NCI-H526 treated with DMSO at 0.1 percent for 48 hours (cell line): ENCODE results near the gene GBP3.
"Not testable (repeated sequence)": the region's sequence is repeated elsewhere in the genome, so short reads cannot be mapped to it uniquely, and the experiment has no call there.

Source experiments
- DNase-seq: peaks from one replicate; lab custom pipeline; 2025; lab: John Stamatoyannopoulos, UW

GBP3 gene

GRCh38 chr1:89040315-89040626, 17.6 kb upstream of the GBP3 start:
- no peak for DNase-seq

- DNase-seq, result no peak
Observed at GRCh38 chr1:89037186-89037585, 14.5 kb upstream of the GBP3 start.

- no peak for DNase-seq
Observed at GRCh38 chr1:89035080-89035479, 12.4 kb upstream of the GBP3 start.

- not testable (repeated sequence) for DNase-seq
Observed at GRCh38 chr1:89034004-89034403, 11.3 kb upstream of the GBP3 start.

- DNase-seq, result peak; percentile 9
Observed at GRCh38 chr1:89029051-89029450, 6.4 kb upstream of the GBP3 start.

- no peak for DNase-seq
Observed at GRCh38 chr1:89025928-89026327, 3.3 kb upstream of the GBP3 start.

GRCh38 chr1:89023026-89023425, 360 bp upstream of the GBP3 start:
- no peak for DNase-seq

GRCh38 chr1:89018318-89018717, 4.3 kb downstream of the GBP3 start:
- DNase-seq, result not testable (repeated sequence)

- DNase-seq, result no peak
Observed at GRCh38 chr1:89008511-89008910, 14.2 kb downstream of the GBP3 start.

GRCh38 chr1:89005286-89006151, 17.1 kb downstream of the GBP3 start:
- DNase-seq, result no peak

- not testable (repeated sequence) for DNase-seq
Observed at GRCh38 chr1:89002176-89002575, 20.5 kb downstream of the GBP3 start.

GRCh38 chr1:89001510-89001909, 21.2 kb downstream of the GBP3 start:
- no peak for DNase-seq

GRCh38 chr1:88998716-88999115, 23.9 kb downstream of the GBP3 start:
- peak; percentile 73 for DNase-seq

- no peak for DNase-seq
Observed at GRCh38 chr1:88990426-88990825, 32.2 kb downstream of the GBP3 start.

GRCh38 chr1:88985692-88986091, 37.0 kb downstream of the GBP3 start:
- no peak for DNase-seq

GRCh38 chr1:88985032-88985431, 37.6 kb downstream of the GBP3 start:
- no peak for DNase-seq

GRCh38 chr1:88984569-88984968, 38.1 kb downstream of the GBP3 start:
- peak; percentile 54 for DNase-seq

GRCh38 chr1:88983791-88984559, 38.7 kb downstream of the GBP3 start:
- DNase-seq, result peak; percentile 37

GRCh38 chr1:88982055-88982454, 40.6 kb downstream of the GBP3 start:
- DNase-seq, result no peak

- DNase-seq, result not testable (repeated sequence)
Observed at GRCh38 chr1:88981506-88981905, 41.2 kb downstream of the GBP3 start.

GRCh38 chr1:88980870-88981269, 41.8 kb downstream of the GBP3 start:
- DNase-seq, result no peak

GRCh38 chr1:88979749-88980116, 42.9 kb downstream of the GBP3 start:
- DNase-seq, result no peak

- DNase-seq, result no peak
Observed at GRCh38 chr1:88979054-88979748, 43.5 kb downstream of the GBP3 start.
